ENCODE measurements around the gene DAZL. TPM values are rescaled to one million over a fixed set of nuclear protein-coding genes. Genes with fewer than 3 reads are reported as not detected.

Gene DAZL
- total RNA-seq, 1 donor from 2014 or later = not detected

GRCh38 chr3:16599694-16600093, 5.5 kb downstream of the DAZL start:
- Histone ChIP-seq H3K9ac (ENCODE audit: low read depth in 1 of 3, low read length in 3 of 3) (no peak overlapping the region), H3K36me3 (ENCODE audit: control insufficient read depth in 3 of 3, insufficient read depth in 3 of 3, low read length in 3 of 3) (no peaks in the 10 kb centered on the region), H3K4me1 (ENCODE audit: control insufficient read depth in 3 of 3, insufficient read depth in 3 of 3, low read length in 3 of 3) (no peaks in the 10 kb centered on the region), H3K27me3 (ENCODE audit: control insufficient read depth in 3 of 3, insufficient read depth in 3 of 3, low read length in 3 of 3) (no peaks in the 10 kb centered on the region), H3K9me3 (ENCODE audit: control insufficient read depth in 3 of 3, low read length in 3 of 3) (no peaks in the 10 kb centered on the region), H3K27ac (ENCODE audit: low read depth, low read length) (no peak overlapping the region), H3K4me3 (ENCODE audit: low read length in 3 of 3) (no peak overlapping the region)

GRCh38 chr3:16596352-16597032, 8.7 kb downstream of the DAZL start:
- Histone ChIP-seq H3K27me3 (ENCODE audit: control insufficient read depth in 3 of 3, insufficient read depth in 3 of 3, low read length in 3 of 3) (no peaks in the 10 kb centered on the region), H3K4me3 (ENCODE audit: low read length in 3 of 3) (no peak overlapping the region), H3K9ac (ENCODE audit: low read depth in 1 of 3, low read length in 3 of 3) (no peak overlapping the region), H3K9me3 (ENCODE audit: control insufficient read depth in 3 of 3, low read length in 3 of 3) (no peaks in the 10 kb centered on the region), H3K27ac (ENCODE audit: low read depth, low read length) (no peak overlapping the region), H3K4me1 (ENCODE audit: control insufficient read depth in 3 of 3, insufficient read depth in 3 of 3, low read length in 3 of 3) (no peaks in the 10 kb centered on the region), H3K36me3 (ENCODE audit: control insufficient read depth in 3 of 3, insufficient read depth in 3 of 3, low read length in 3 of 3) (no peaks in the 10 kb centered on the region)

GRCh38 chr3:16595778-16596177, 9.4 kb downstream of the DAZL start:
- Histone ChIP-seq H3K27me3 (ENCODE audit: control insufficient read depth in 3 of 3, insufficient read depth in 3 of 3, low read length in 3 of 3) (no peaks in the 10 kb centered on the region), H3K4me1 (ENCODE audit: control insufficient read depth in 3 of 3, insufficient read depth in 3 of 3, low read length in 3 of 3) (no peaks in the 10 kb centered on the region), H3K9me3 (ENCODE audit: control insufficient read depth in 3 of 3, low read length in 3 of 3) (no peaks in the 10 kb centered on the region), H3K4me3 (ENCODE audit: low read length in 3 of 3) (no peak overlapping the region), H3K27ac (ENCODE audit: low read depth, low read length) (no peak overlapping the region), H3K36me3 (ENCODE audit: control insufficient read depth in 3 of 3, insufficient read depth in 3 of 3, low read length in 3 of 3) (no peaks in the 10 kb centered on the region), H3K9ac (ENCODE audit: low read depth in 1 of 3, low read length in 3 of 3) (no peak overlapping the region)

GRCh38 chr3:16589867-16590624, 15.2 kb downstream of the DAZL start:
- Histone ChIP-seq H3K9ac (ENCODE audit: low read depth in 1 of 3, low read length in 3 of 3) (no peak overlapping the region), H3K27me3 (ENCODE audit: control insufficient read depth in 3 of 3, insufficient read depth in 3 of 3, low read length in 3 of 3) (no peaks in the 10 kb centered on the region), H3K27ac (ENCODE audit: low read depth, low read length) (no peak overlapping the region), H3K9me3 (ENCODE audit: control insufficient read depth in 3 of 3, low read length in 3 of 3) (no peaks in the 10 kb centered on the region), H3K36me3 (ENCODE audit: control insufficient read depth in 3 of 3, insufficient read depth in 3 of 3, low read length in 3 of 3) (no peaks in the 10 kb centered on the region), H3K4me1 (ENCODE audit: control insufficient read depth in 3 of 3, insufficient read depth in 3 of 3, low read length in 3 of 3) (no peaks in the 10 kb centered on the region), H3K4me3 (ENCODE audit: low read length in 3 of 3) (no peak overlapping the region)

GRCh38 chr3:16589120-16589519, 16.1 kb downstream of the DAZL start:
- Histone ChIP-seq H3K36me3 (ENCODE audit: control insufficient read depth in 3 of 3, insufficient read depth in 3 of 3, low read length in 3 of 3) (no peaks in the 10 kb centered on the region), H3K4me3 (ENCODE audit: low read length in 3 of 3) (no peak overlapping the region), H3K9ac (ENCODE audit: low read depth in 1 of 3, low read length in 3 of 3) (no peak overlapping the region), H3K4me1 (ENCODE audit: control insufficient read depth in 3 of 3, insufficient read depth in 3 of 3, low read length in 3 of 3) (no peaks in the 10 kb centered on the region), H3K27me3 (ENCODE audit: control insufficient read depth in 3 of 3, insufficient read depth in 3 of 3, low read length in 3 of 3) (no peaks in the 10 kb centered on the region), H3K27ac (ENCODE audit: low read depth, low read length) (no peak overlapping the region), H3K9me3 (ENCODE audit: control insufficient read depth in 3 of 3, low read length in 3 of 3) (no peaks in the 10 kb centered on the region)

- Histone ChIP-seq H3K4me3 (ENCODE audit: low read length in 3 of 3) (no peak overlapping the region), H3K36me3 (ENCODE audit: control insufficient read depth in 3 of 3, insufficient read depth in 3 of 3, low read length in 3 of 3) (no peaks in the 10 kb centered on the region), H3K9ac (ENCODE audit: low read depth in 1 of 3, low read length in 3 of 3) (no peak overlapping the region), H3K27me3 (ENCODE audit: control insufficient read depth in 3 of 3, insufficient read depth in 3 of 3, low read length in 3 of 3) (no peaks in the 10 kb centered on the region), H3K9me3 (ENCODE audit: control insufficient read depth in 3 of 3, low read length in 3 of 3) (no peaks in the 10 kb centered on the region), H3K4me1 (ENCODE audit: control insufficient read depth in 3 of 3, insufficient read depth in 3 of 3, low read length in 3 of 3) (no peaks in the 10 kb centered on the region), H3K27ac (ENCODE audit: low read depth, low read length) (no peak overlapping the region)
These were observed 17.6 kb downstream of the DAZL start for GRCh38 chr3:16587681-16588060.

- H3K9me3 ChIP-seq (ENCODE audit: control insufficient read depth in 3 of 3, low read length in 3 of 3) = no peaks in the 10 kb centered on the region
- no peak overlapping the region for H3K27ac ChIP-seq (ENCODE audit: low read depth, low read length)
- H3K27me3 ChIP-seq (ENCODE audit: control insufficient read depth in 3 of 3, insufficient read depth in 3 of 3, low read length in 3 of 3) = no peaks in the 10 kb centered on the region
- H3K4me3 ChIP-seq (ENCODE audit: low read length in 3 of 3) = no peak overlapping the region
- H3K4me1 ChIP-seq (ENCODE audit: control insufficient read depth in 3 of 3, insufficient read depth in 3 of 3, low read length in 3 of 3) = no peaks in the 10 kb centered on the region
- H3K9ac ChIP-seq (ENCODE audit: low read depth in 1 of 3, low read length in 3 of 3) = no peak overlapping the region
- H3K36me3 ChIP-seq (ENCODE audit: control insufficient read depth in 3 of 3, insufficient read depth in 3 of 3, low read length in 3 of 3) = no peaks in the 10 kb centered on the region
These were observed 18.1 kb downstream of the DAZL start for GRCh38 chr3:16587047-16587680.

- H3K36me3 ChIP-seq (ENCODE audit: control insufficient read depth in 3 of 3, insufficient read depth in 3 of 3, low read length in 3 of 3) = no peaks in the 10 kb centered on the region
- H3K4me1 ChIP-seq (ENCODE audit: control insufficient read depth in 3 of 3, insufficient read depth in 3 of 3, low read length in 3 of 3) = no peaks in the 10 kb centered on the region
- H3K9ac ChIP-seq (ENCODE audit: low read depth in 1 of 3, low read length in 3 of 3) = no peak overlapping the region
- no peak overlapping the region for H3K4me3 ChIP-seq (ENCODE audit: low read length in 3 of 3)
- no peak overlapping the region for H3K27ac ChIP-seq (ENCODE audit: low read depth, low read length)
- H3K27me3 ChIP-seq (ENCODE audit: control insufficient read depth in 3 of 3, insufficient read depth in 3 of 3, low read length in 3 of 3) = no peaks in the 10 kb centered on the region
- no peaks in the 10 kb centered on the region for H3K9me3 ChIP-seq (ENCODE audit: control insufficient read depth in 3 of 3, low read length in 3 of 3)
These were observed 20.3 kb downstream of the DAZL start for GRCh38 chr3:16584880-16585279.

GRCh38 chr3:16583551-16583950, 21.7 kb downstream of the DAZL start:
- no peaks in the 10 kb centered on the region for H3K9me3 ChIP-seq (ENCODE audit: control insufficient read depth in 3 of 3, low read length in 3 of 3)
- H3K27ac ChIP-seq (ENCODE audit: low read depth, low read length) = no peak overlapping the region
- no peaks in the 10 kb centered on the region for H3K27me3 ChIP-seq (ENCODE audit: control insufficient read depth in 3 of 3, insufficient read depth in 3 of 3, low read length in 3 of 3)
- H3K9ac ChIP-seq (ENCODE audit: low read depth in 1 of 3, low read length in 3 of 3) = no peak overlapping the region
- H3K4me3 ChIP-seq (ENCODE audit: low read length in 3 of 3) = no peak overlapping the region
- no peaks in the 10 kb centered on the region for H3K36me3 ChIP-seq (ENCODE audit: control insufficient read depth in 3 of 3, insufficient read depth in 3 of 3, low read length in 3 of 3)
- H3K4me1 ChIP-seq (ENCODE audit: control insufficient read depth in 3 of 3, insufficient read depth in 3 of 3, low read length in 3 of 3) = no peaks in the 10 kb centered on the region

GRCh38 chr3:16570113-16570512, 35.1 kb downstream of the DAZL start:
- Histone ChIP-seq H3K9me3 (ENCODE audit: control insufficient read depth in 3 of 3, low read length in 3 of 3) (no peaks in the 10 kb centered on the region), H3K9ac (ENCODE audit: low read depth in 1 of 3, low read length in 3 of 3) (no peak overlapping the region), H3K27me3 (ENCODE audit: control insufficient read depth in 3 of 3, insufficient read depth in 3 of 3, low read length in 3 of 3) (no peaks in the 10 kb centered on the region), H3K4me3 (ENCODE audit: low read length in 3 of 3) (no peak overlapping the region), H3K4me1 (ENCODE audit: control insufficient read depth in 3 of 3, insufficient read depth in 3 of 3, low read length in 3 of 3) (no peaks in the 10 kb centered on the region), H3K36me3 (ENCODE audit: control insufficient read depth in 3 of 3, insufficient read depth in 3 of 3, low read length in 3 of 3) (no peaks in the 10 kb centered on the region), H3K27ac (ENCODE audit: low read depth, low read length) (no peak overlapping the region)
